GM12878 (cell line): Measurements from ENCODE around the gene HIVEP2. TPM values are rescaled to one million over a fixed set of nuclear protein-coding genes. Genes with fewer than 3 reads are reported as not detected.

Source experiments
- ATAC-seq: fragments of 200-7000 bp; cut with Tn5 transposase; 3 replicates; pipeline ENCODE4 v1.9.1; 2020; ENCODE audit warnings: mild to moderate bottlenecking, moderate library complexity
- BruUV-seq: library from RNA; stranded (reverse); fragments of 400-500 nt; replicated peaks from 2 replicates; lab custom pipeline; 2021; lab: Mats Ljungman, UMichigan
- CTCF ChIA-PET: fragments of 300-600 bp; sonication (Branson Sonifier 250); formaldehyde crosslinking; extraction: SDS; loops from one replicate; lab custom pipeline; 2021; ENCODE audit warnings: inconsistent platforms; lab: Yijun Ruan, JAX
- POLR2A ChIA-PET: fragments of 350-600 bp; formaldehyde crosslinking; extraction: SDS; loops from one replicate; lab custom pipeline; 2021; ENCODE audit warnings: inconsistent platforms; lab: Charles Lee
- RAD21 ChIA-PET: fragments of 300-600 bp; sonication (Branson Sonifier 250); formaldehyde crosslinking; loops from one replicate; lab custom pipeline; 2023; ENCODE audit warnings: antibody characterized with exemption; ENCODE audit not compliant: unreplicated experiment; lab: Charles Lee
- SMC1A ChIA-PET: fragments of 300-600 bp; sonication (Branson Sonifier 250); formaldehyde crosslinking; loops from one replicate; lab custom pipeline; 2023; ENCODE audit not compliant: unreplicated experiment, uncharacterized antibody; lab: Charles Lee
- DNase-seq: peaks from one replicate; pipeline ENCODE4 v3.0.0-alpha.2; 2011; ENCODE audit warnings: low read depth, low spot score
- FAIRE-seq: peaks from 3 replicates; lab custom pipeline; 2011; peaks lifted over from hg19 to GRCh38; lab: Jason Lieb, UNC
- H2AFZ ChIP-seq: 2 replicates; pipeline ENCODE4 v1.6.0; 2011; ENCODE audit warnings: low read depth, low read length, control low read depth; ENCODE audit not compliant: control insufficient read depth
- H3K27ac ChIP-seq: 2 replicates; pipeline ENCODE4 v1.5.1; 2011; ENCODE audit warnings: control low read depth; ENCODE audit not compliant: control insufficient read depth, insufficient read depth
- H3K27me3 ChIP-seq, 2 experiments: replicated peaks in 1 of 2; 2 replicates each; pipeline versions ENCODE4 v1.6.0 to v1.6.1; 2011; ENCODE audit warnings: low read length in 1 of 2; ENCODE audit not compliant: control insufficient read depth in 2 of 2, insufficient read depth in 2 of 2
- H3K36me3 ChIP-seq, 2 experiments: 2 replicates each; pipeline ENCODE4 v1.5.1; 2011; ENCODE audit warnings: low read length in 1 of 2; ENCODE audit not compliant: control insufficient read depth in 2 of 2, insufficient read depth in 2 of 2
- H3K4me1 ChIP-seq: 2 replicates; pipeline ENCODE4 v1.6.1; 2011; ENCODE audit warnings: mild to moderate bottlenecking, low read length, moderate library complexity, mixed read lengths; ENCODE audit not compliant: control insufficient read depth, insufficient read depth
- H3K4me2 ChIP-seq: 2 replicates; pipeline ENCODE4 v1.6.0; 2011; ENCODE audit warnings: control low read depth; ENCODE audit not compliant: control insufficient read depth, insufficient read depth
- H3K4me3 ChIP-seq: fragments of 200-600 bp; sonication (generic); 2 replicates; pipeline ENCODE4 v1.5.1; 2016
- H3K79me2 ChIP-seq: 2 replicates; pipeline ENCODE4 v1.6.0; 2011; ENCODE audit warnings: low read length; ENCODE audit not compliant: control insufficient read depth, insufficient read depth
- H3K9ac ChIP-seq: 2 replicates; pipeline ENCODE4 v1.8.0; 2011; ENCODE audit warnings: low read length, control low read depth, mixed read lengths; ENCODE audit not compliant: control insufficient read depth, insufficient read depth
- H3K9me3 ChIP-seq: replicated peaks from 3 replicates; pipeline ENCODE4 v1.5.1; 2011; ENCODE audit warnings: mild to moderate bottlenecking, low read length; ENCODE audit not compliant: control insufficient read depth, insufficient read depth
- H4K20me1 ChIP-seq: 2 replicates; pipeline ENCODE4 v1.6.0; 2011; ENCODE audit not compliant: control insufficient read depth, insufficient read depth
- ASH2L ChIP-seq: fragments of 300-600, 200-600 bp; sonication (generic); IDR thresholded peaks from 2 replicates; pipeline ENCODE4 v1.6.1; 2017; ENCODE audit warnings: low read depth, mild to moderate bottlenecking, borderline replicate concordance
- BCL11A ChIP-seq: IDR thresholded peaks from 2 replicates; pipeline ENCODE4 v1.6.1; 2011; ENCODE audit warnings: low read depth, low read length
- HDGF ChIP-seq: fragments of 450-650 bp; IDR thresholded peaks from 2 replicates; pipeline ENCODE4 v1.6.1; 2016; ENCODE audit warnings: antibody characterized with exemption
- IKZF2 ChIP-seq, 2 experiments: fragments of 450-650 bp; IDR thresholded peaks; 2 replicates each; pipeline ENCODE4 v1.6.1; 2017; ENCODE audit warnings: mild to moderate bottlenecking in 2 of 2, moderate library complexity in 2 of 2
- KDM1A ChIP-seq: fragments of 200-600 bp; sonication (generic); IDR thresholded peaks from 2 replicates; pipeline ENCODE4 v1.6.1; 2016; ENCODE audit warnings: borderline replicate concordance
- MLLT1 ChIP-seq: fragments of 450-650 bp; IDR thresholded peaks from 2 replicates; pipeline ENCODE4 v1.6.1; 2016; ENCODE audit warnings: mild to moderate bottlenecking
- NBN ChIP-seq: fragments of 450-650 bp; IDR thresholded peaks from 2 replicates; pipeline ENCODE4 v1.6.1; 2016
- PRDM15 ChIP-seq: fragments of 450-650 bp; formaldehyde crosslinking; IDR thresholded peaks from 2 replicates; pipeline ENCODE4 v1.4.0; 2020; ENCODE audit warnings: mild to moderate bottlenecking, moderate library complexity
- SREBF2 ChIP-seq: IDR thresholded peaks from 2 replicates; pipeline ENCODE4 v1.6.1; 2012; ENCODE audit warnings: mild to moderate bottlenecking, low read length
- SUPT20H ChIP-seq: IDR thresholded peaks from 2 replicates; pipeline ENCODE4 v1.6.1; 2011; ENCODE audit warnings: low read depth, mild to moderate bottlenecking, low read length, moderate library complexity, borderline replicate concordance; ENCODE audit not compliant: control insufficient read depth
- SUZ12 ChIP-seq: fragments of 200-600 bp; sonication (generic); IDR thresholded peaks from one replicate; pipeline ENCODE4 v1.6.1; 2018; ENCODE audit warnings: antibody characterized with exemption, mild to moderate bottlenecking; ENCODE audit not compliant: unreplicated experiment
- ZNF207 ChIP-seq: fragments of 450-650 bp; IDR thresholded peaks from 2 replicates; pipeline ENCODE4 v1.6.1; 2014; ENCODE audit warnings: antibody characterized with exemption, mild to moderate bottlenecking, borderline replicate concordance
- WGBS: methylation state at CpG from one replicate; pipeline ENCODE4 v1.1.6; 2016; ENCODE audit warnings: low lambda C conversion rate; ENCODE audit not compliant: insufficient replicate concordance, insufficient coverage; ENCODE audit errors: missing lambda C conversion rate; 5-methylcytosine and 5-hydroxymethylcytosine counted together
- in situ Hi-C: fragments of 300-500 bp; cut with MboI; formaldehyde crosslinking; loops from 9 replicates; pipeline ENCODE4 v1.14.3; 2018; ENCODE audit warnings: mixed read lengths
- intact Hi-C: fragments of 100-400 bp; cut with micrococcal nuclease; formaldehyde crosslinking; loops from one replicate; pipeline ENCODE4 v1.14.2; 2022; ENCODE audit not compliant: unreplicated experiment
- polyA plus RNA-seq, 11 experiments: library from polyadenylated mRNA; depleted of rRNA in 4 of 11; unstranded in 6 of 11; stranded (reverse) in 5 of 11; fragments of >200 nt; fragmentation: Nextera tagmentation in 4 of 11; fragmentation: Illumina TruSeq in 1 of 11; extraction: Ambion mirVana in 4 of 11; extraction: Trizol in 1 of 11; gene quantifications; 1 replicate in 1 of 11; 2 replicates in 10 of 11; pipeline versions ENCODE4 v1.2.1 to v1.2.3, GENCODE V29; 2011 to 2016; ENCODE audit warnings: inconsistent platforms in 2 of 11, missing spikeins in 2 of 11, low read depth in 1 of 11
- total RNA-seq, 4 experiments: library from RNA; depleted of rRNA in 3 of 4; stranded (reverse); fragments of >200 nt in 3 of 4; fragmentation: Illumina TruSeq in 1 of 4; extraction: Trizol in 1 of 4; gene quantifications; 2 replicates each; pipeline versions ENCODE4 v1.2.1 to v1.2.3, GENCODE V29; 2013 to 2021

Gene HIVEP2
- total and polyA plus RNA-seq, 10 of the 15 experiments (the other 5 are each of a cell fraction or from before 2014, with no cell fraction given): 1.2 to 15.7 (median 10.2) TPM

GRCh38 chr6:142843361-142843760 is 101.6 kb downstream of the HIVEP2 start:
- ChIA-PET RAD21 (interaction anchor here (0.9 to 17.8 kb wide), 27 partner anchors 9 to 437 kb away, joined by 3 to 374 read pairs (median 5); no protein-coding TSS in a partner anchor), CTCF (interaction anchor here (0.6 to 3.5 kb wide), 15 partner anchors 10 to 151 kb away, joined by 3 to 25 read pairs (median 5); no protein-coding TSS in a partner anchor), SMC1A (interaction anchor here (0.8 to 16.2 kb wide), 25 partner anchors 10 to 183 kb away, joined by 3 to 449 read pairs (median 7); no protein-coding TSS in a partner anchor), POLR2A (interaction anchor here (0.8 to 5.8 kb wide), 21 partner anchors 10 to 102 kb away, joined by 3 to 67 read pairs (median 4); partner anchors contain the start of gene HIVEP2)
- Histone ChIP-seq H3K27me3 (no peaks in the 10 kb centered on the region), H3K9me3 (no peaks in the 10 kb centered on the region), H3K36me3 (no peaks in the 10 kb centered on the region), H3K4me3 (peak overlapping the region; percentile 56; the same call in 1 of the 2 replicates), H2AFZ (no peak overlapping the region), H3K4me2 (peak overlapping the region; percentile 70), H3K27ac (peak overlapping the region; percentile 98), H3K4me1 (peaks cover 75% of the 10 kb centered on the region), H3K9ac (peak overlapping the region; percentile 69), H4K20me1 (no peaks in the 10 kb centered on the region), H3K79me2 (peaks cover 86% of the 10 kb centered on the region)
- TF ChIP-seq BCL11A: no peak
- peak; percentile 48; the same call in 1 of the 2 replicates for TF ChIP-seq MLLT1
- no peak for TF ChIP-seq ASH2L
- no peak for TF ChIP-seq SREBF2
- TF ChIP-seq ZNF207: no peak
- 0 out of 2 replicates have a peak, but pooled peaks have one; percentile 47 for TF ChIP-seq HDGF
- no peak for TF ChIP-seq KDM1A
- no peak for TF ChIP-seq PRDM15 (CRISPR knock-in tag)
- no peak for TF ChIP-seq SUZ12
- no peak for TF ChIP-seq NBN
- TF ChIP-seq IKZF2 (IDR thresholded peaks at IDR 0.05): no peak
- no peak for TF ChIP-seq SUPT20H
- no TSS peak for BruUV-seq
- intact Hi-C loops (loop anchor here (1.0 to 5.0 kb wide), 6 partner anchors 13 to 151 kb away; no protein-coding TSS in a partner anchor), in situ Hi-C loops (no loop called here)
- ATAC-seq (no peak), FAIRE-seq (no peak), DNase-seq (no peak)
- 0% methylated on average over 4 of the region's 4 CpGs for WGBS
